Keratinocyte (primary cell): ENCODE data around the gene AGPAT3.

Source experiments
- EZH2 ChIP-seq: IDR thresholded peaks from one replicate; pipeline ENCODE4 v1.6.1; 2012; ENCODE audit warnings: inconsistent platforms, mild to moderate bottlenecking, low read length, moderate library complexity
- TF ChIP-seq, protein P1 (sequence below), 3 experiments: IDR thresholded peaks in 1 of 3; conservative IDR thresholded peaks in 1 of 3; optimal IDR thresholded peaks in 1 of 3; 2 replicates in 2 of 3; 3 replicates in 1 of 3; pipeline versions ENCODE3 to v1.5.1; 2011; ENCODE audit warnings: low read length in 3 of 3, mild to moderate bottlenecking in 3 of 3, moderate library complexity in 2 of 3, control low read depth in 1 of 3, inconsistent platforms in 1 of 3; ENCODE audit not compliant: insufficient read depth in 2 of 3; ENCODE audit errors: extremely low read depth in 1 of 3

DNA sequence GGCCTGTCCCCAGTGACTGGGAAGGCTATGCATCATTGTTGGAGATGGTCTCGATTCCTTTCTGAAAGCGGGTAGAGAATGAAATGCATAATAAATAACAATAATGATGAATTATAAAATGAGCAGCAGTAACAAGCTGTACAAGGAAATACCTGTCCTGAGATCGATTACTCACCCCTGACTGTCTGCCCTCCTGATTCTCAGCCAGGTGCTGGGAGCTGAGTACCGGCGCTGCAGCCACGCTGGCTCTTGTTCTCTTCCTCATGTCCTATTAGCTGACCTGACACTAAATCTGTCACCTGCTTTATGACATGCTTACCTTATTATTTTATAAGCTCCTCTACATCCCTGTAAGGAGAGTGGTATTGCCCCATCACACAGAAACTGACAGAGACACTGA is 3.4 kb downstream of the AGPAT3 start:
- TF ChIP-seq, protein P1, sequence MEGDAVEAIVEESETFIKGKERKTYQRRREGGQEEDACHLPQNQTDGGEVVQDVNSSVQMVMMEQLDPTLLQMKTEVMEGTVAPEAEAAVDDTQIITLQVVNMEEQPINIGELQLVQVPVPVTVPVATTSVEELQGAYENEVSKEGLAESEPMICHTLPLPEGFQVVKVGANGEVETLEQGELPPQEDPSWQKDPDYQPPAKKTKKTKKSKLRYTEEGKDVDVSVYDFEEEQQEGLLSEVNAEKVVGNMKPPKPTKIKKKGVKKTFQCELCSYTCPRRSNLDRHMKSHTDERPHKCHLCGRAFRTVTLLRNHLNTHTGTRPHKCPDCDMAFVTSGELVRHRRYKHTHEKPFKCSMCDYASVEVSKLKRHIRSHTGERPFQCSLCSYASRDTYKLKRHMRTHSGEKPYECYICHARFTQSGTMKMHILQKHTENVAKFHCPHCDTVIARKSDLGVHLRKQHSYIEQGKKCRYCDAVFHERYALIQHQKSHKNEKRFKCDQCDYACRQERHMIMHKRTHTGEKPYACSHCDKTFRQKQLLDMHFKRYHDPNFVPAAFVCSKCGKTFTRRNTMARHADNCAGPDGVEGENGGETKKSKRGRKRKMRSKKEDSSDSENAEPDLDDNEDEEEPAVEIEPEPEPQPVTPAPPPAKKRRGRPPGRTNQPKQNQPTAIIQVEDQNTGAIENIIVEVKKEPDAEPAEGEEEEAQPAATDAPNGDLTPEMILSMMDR (optimal IDR thresholded peaks at IDR 0.05 in 1 of 3, IDR thresholded peaks at IDR 0.05 in 1 of 3, conservative IDR thresholded peaks at IDR 0.05 in 1 of 3; ENCODE audit: extremely low read depth in 1 of 3, insufficient read depth in 2 of 3, low read length in 3 of 3), result no peak
- no peak for TF ChIP-seq EZH2
